Transverse colon (tissue), 4 donors: ENCODE results near the gene HRK.

Experiments
- POLR2AphosphoS5 ChIP-seq, 3 donors: sonication (generic); formaldehyde crosslinking; IDR thresholded peaks; one replicate each; pipeline ENCODE4 v1.6.1; 2016; ENCODE audit warnings: antibody characterized with exemption in 3 of 3
- TF ChIP-seq, protein P1 (sequence below), 5 experiments: fragments of 200-600 bp in 3 of 5; fragments of 450-650 bp in 2 of 5; sonication (generic) in 3 of 5; IDR thresholded peaks; 1 replicate in 2 of 5; 2 replicates in 3 of 5; pipeline ENCODE4 v1.5.1; 2016 to 2017; ENCODE audit warnings: antibody characterized with exemption in 5 of 5, inconsistent platforms in 3 of 5, mild to moderate bottlenecking in 2 of 5, moderate library complexity in 1 of 5

DNA sequence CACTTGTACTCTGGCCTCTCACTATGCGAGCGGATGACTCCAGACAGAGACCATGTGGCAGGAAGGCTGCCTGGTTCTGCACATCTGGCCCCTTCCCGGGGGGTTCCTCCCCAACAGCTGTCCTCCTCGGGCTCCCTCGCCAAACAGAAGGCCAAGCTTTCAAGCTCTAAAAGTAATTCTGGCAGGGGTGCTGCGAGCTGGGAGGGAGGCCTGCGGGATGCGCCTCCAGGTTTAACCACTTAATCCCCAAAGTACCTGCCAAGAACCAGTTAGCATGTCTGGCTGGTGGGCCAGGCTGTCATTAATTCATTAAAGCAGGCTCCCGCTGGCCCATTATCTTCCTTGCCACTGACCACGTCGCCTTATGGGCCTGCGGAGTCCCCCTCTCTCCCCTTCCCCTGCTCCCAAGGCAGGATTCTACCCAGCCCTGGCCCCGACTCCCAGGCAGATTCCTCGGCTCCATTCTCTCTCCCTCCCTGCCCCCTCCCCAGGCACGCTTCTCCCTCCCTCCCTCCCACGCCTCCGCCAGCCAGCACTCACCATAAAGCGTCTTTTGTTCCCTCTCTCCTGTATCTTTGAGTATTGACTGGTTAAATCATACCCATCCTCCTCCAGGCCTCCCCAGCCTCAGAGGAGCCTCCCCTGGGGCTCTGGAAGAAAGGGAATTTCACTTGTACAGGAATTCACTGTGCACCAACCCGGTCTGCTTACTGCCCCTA is 4.9 kb downstream of the HRK start:
- TF ChIP-seq, protein P1, sequence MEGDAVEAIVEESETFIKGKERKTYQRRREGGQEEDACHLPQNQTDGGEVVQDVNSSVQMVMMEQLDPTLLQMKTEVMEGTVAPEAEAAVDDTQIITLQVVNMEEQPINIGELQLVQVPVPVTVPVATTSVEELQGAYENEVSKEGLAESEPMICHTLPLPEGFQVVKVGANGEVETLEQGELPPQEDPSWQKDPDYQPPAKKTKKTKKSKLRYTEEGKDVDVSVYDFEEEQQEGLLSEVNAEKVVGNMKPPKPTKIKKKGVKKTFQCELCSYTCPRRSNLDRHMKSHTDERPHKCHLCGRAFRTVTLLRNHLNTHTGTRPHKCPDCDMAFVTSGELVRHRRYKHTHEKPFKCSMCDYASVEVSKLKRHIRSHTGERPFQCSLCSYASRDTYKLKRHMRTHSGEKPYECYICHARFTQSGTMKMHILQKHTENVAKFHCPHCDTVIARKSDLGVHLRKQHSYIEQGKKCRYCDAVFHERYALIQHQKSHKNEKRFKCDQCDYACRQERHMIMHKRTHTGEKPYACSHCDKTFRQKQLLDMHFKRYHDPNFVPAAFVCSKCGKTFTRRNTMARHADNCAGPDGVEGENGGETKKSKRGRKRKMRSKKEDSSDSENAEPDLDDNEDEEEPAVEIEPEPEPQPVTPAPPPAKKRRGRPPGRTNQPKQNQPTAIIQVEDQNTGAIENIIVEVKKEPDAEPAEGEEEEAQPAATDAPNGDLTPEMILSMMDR (IDR thresholded peaks at IDR 0.05), result no peak
- no peak for TF ChIP-seq POLR2AphosphoS5 (IDR thresholded peaks at IDR 0.05)
